ENCODE results near the gene ZNF682.

ZNF682 gene

DNA sequence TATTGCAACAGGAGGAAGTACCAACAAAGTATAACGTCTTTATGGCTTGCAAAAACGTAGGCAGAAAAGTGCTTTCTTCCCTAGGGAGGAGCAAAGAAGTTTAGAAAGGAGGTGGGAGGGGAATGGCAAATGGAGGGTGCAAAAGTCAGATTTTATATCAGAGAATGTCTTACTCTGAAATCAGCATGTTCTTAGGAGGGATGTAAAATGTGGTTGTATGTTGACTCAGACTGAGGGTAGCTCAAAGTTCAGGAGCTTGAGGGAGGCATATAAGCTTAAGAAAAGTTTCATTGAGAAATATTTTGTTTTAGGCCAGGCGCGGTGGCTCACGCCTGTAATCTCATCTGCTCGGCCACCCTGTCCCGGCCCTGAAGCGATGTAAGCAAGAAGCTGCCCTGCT is 40.2 kb upstream of the ZNF682 start:
- H2BK12ac ChIP-seq (ENCODE audit: low read length in 2 of 2): no peak overlapping the region
- H3K4me2 ChIP-seq (ENCODE audit: low read length, poor library complexity, severe bottlenecking): no peak overlapping the region
- no peak overlapping the region for H3K14ac ChIP-seq (ENCODE audit: low read length in 2 of 2)
- H2AFZ ChIP-seq (ENCODE audit: low read depth, low read length): no peak overlapping the region
- H3K36me3 ChIP-seq (ENCODE audit: control insufficient read depth in 1 of 2, insufficient read depth in 2 of 2, low read depth in 1 of 2, low read length in 2 of 2): peaks cover 0 to 4% of the 10 kb centered on the region in 2 experiments
- no peak overlapping the region for H4K8ac ChIP-seq (ENCODE audit: low read length)
- peak overlapping the region; percentile 79 for H3K9ac ChIP-seq (ENCODE audit: low read length)
- no peak overlapping the region for H3K4ac ChIP-seq (ENCODE audit: low read depth in 1 of 2, low read length in 2 of 2)
- no peak overlapping the region for H2BK15ac ChIP-seq (ENCODE audit: low read depth, poor library complexity, severe bottlenecking)
- no peak overlapping the region for H2BK5ac ChIP-seq (ENCODE audit: low read depth, low read length, poor library complexity, severe bottlenecking)
- peaks cover 23% of the 10 kb centered on the region for H3K9me3 ChIP-seq (ENCODE audit: control insufficient read depth, low read length)
- H3K79me1 ChIP-seq (replicated peaks; ENCODE audit: low read length, poor library complexity, severe bottlenecking): peaks cover 24% of the 10 kb centered on the region
- no peak overlapping the region for H4K91ac ChIP-seq (ENCODE audit: low read length)
- H3K18ac ChIP-seq (ENCODE audit: low read depth in 1 of 2, low read length in 2 of 2): no peak overlapping the region
- no peak overlapping the region for H3K27ac ChIP-seq (ENCODE audit: low read length, poor library complexity, severe bottlenecking)
- no peak overlapping the region for H2AK5ac ChIP-seq (ENCODE audit: low read length, severe bottlenecking)
- no peaks in the 10 kb centered on the region for H3K27me3 ChIP-seq (ENCODE audit: control insufficient read depth in 1 of 2, insufficient read depth in 1 of 2, low read length in 2 of 2)
- WGBS: 50% methylated on average over 8 of the region's 8 CpGs
- H3K4me1 ChIP-seq (ENCODE audit: control insufficient read depth, insufficient read depth, low read depth, low read length): peaks cover 4% of the 10 kb centered on the region
- no peak overlapping the region for H3K23ac ChIP-seq (ENCODE audit: low read length in 2 of 2)
- H2BK120ac ChIP-seq (ENCODE audit: low read depth, low read length): no peak overlapping the region
- H3K4me3 ChIP-seq (ENCODE audit: insufficient read depth in 1 of 2, low read depth in 1 of 2, low read length in 2 of 2): no peak overlapping the region
- DNase-seq: peak; percentile 2

- no peak overlapping the region for H3K4ac ChIP-seq (ENCODE audit: low read depth in 1 of 2, low read length in 2 of 2)
- H2BK12ac ChIP-seq (ENCODE audit: low read length in 2 of 2): no peak overlapping the region
- H3K36me3 ChIP-seq (ENCODE audit: control insufficient read depth in 1 of 2, insufficient read depth in 2 of 2, low read depth in 1 of 2, low read length in 2 of 2): peaks cover 0 to 4% of the 10 kb centered on the region in 2 experiments
- H2BK15ac ChIP-seq (ENCODE audit: low read depth, poor library complexity, severe bottlenecking): no peak overlapping the region
- peaks cover 22% of the 10 kb centered on the region for H3K9me3 ChIP-seq (ENCODE audit: control insufficient read depth, low read length)
- no peak overlapping the region for H2BK5ac ChIP-seq (ENCODE audit: low read depth, low read length, poor library complexity, severe bottlenecking)
- H2BK120ac ChIP-seq (ENCODE audit: low read depth, low read length): no peak overlapping the region
- H3K27me3 ChIP-seq (ENCODE audit: control insufficient read depth in 1 of 2, insufficient read depth in 1 of 2, low read length in 2 of 2): no peaks in the 10 kb centered on the region
- H3K4me2 ChIP-seq (ENCODE audit: low read length, poor library complexity, severe bottlenecking): peak overlapping the region; percentile 79
- peak overlapping the region in 1 of 2 experiments; percentile 19 for H3K18ac ChIP-seq (ENCODE audit: low read depth in 1 of 2, low read length in 2 of 2)
- H3K9ac ChIP-seq (ENCODE audit: low read length): peak overlapping the region; percentile 79
- no peak overlapping the region for H2AFZ ChIP-seq (ENCODE audit: low read depth, low read length)
- peak; percentile 48 for DNase-seq
- 1% methylated on average over 17 of the region's 19 CpGs for WGBS
- no peak overlapping the region for H3K27ac ChIP-seq (ENCODE audit: low read length, poor library complexity, severe bottlenecking)
- H3K23ac ChIP-seq (ENCODE audit: low read length in 2 of 2): no peak overlapping the region
- H4K8ac ChIP-seq (ENCODE audit: low read length): no peak overlapping the region
- H3K14ac ChIP-seq (ENCODE audit: low read length in 2 of 2): no peak overlapping the region
- H3K4me3 ChIP-seq (ENCODE audit: insufficient read depth in 1 of 2, low read depth in 1 of 2, low read length in 2 of 2): peak overlapping the region; percentile 53 to 73
- no peak overlapping the region for H2AK5ac ChIP-seq (ENCODE audit: low read length, severe bottlenecking)
- peaks cover 4% of the 10 kb centered on the region for H3K4me1 ChIP-seq (ENCODE audit: control insufficient read depth, insufficient read depth, low read depth, low read length)
- no peak overlapping the region for H4K91ac ChIP-seq (ENCODE audit: low read length)
- H3K79me1 ChIP-seq (replicated peaks; ENCODE audit: low read length, poor library complexity, severe bottlenecking): peaks cover 22% of the 10 kb centered on the region
These were observed 39.3 kb upstream of the ZNF682 start for GRCh38 chr19:20078581-20079031.

DNA sequence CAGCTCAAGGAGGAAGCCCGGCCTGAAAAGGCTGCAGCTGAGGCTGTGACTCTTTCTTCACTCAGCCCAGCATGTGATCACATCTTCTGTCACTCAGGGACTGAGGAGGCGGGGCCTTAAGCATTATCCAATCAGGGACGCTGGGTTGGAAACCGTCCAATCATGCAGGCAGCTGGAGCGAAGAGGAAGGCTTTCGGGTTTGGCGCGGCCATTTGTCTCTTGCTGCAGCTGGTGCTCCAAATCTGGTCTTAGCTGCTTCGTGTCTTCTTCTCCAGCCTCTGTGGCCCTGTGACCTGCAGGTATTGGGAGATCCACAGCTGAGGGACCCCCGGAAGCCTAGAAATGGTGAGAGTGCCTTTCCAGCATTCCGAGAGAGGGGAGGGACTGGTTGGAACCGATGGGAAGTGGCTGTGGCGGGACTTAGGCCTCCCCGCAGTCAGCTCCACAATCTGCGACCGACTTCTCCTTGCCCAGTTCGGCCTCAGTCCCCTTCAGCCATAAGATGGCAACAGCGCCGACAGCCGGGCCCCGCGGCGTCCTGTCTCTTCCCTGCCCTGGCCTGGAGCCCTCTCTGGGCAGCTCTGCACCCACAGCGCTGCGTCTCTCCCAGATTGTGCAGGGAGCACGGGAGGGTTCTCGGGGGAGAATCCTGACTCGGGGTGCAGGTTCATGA is 38.6 kb upstream of the ZNF682 start, which contains the start of gene ZNF90:
Gene ZNF90, plus strand, starts transcription at position 210 of the 673 bp plus-strand sequence. Its CDS starts 133 bp downstream, at position 343.
- Histone ChIP-seq H3K36me3 (ENCODE audit: control insufficient read depth in 1 of 2, insufficient read depth in 2 of 2, low read depth in 1 of 2, low read length in 2 of 2) (peaks cover 0 to 4% of the 10 kb centered on the region in 2 experiments), H3K18ac (ENCODE audit: low read depth in 1 of 2, low read length in 2 of 2) (peak within 1 kb of the TSS in 1 of 2 experiments; percentile 19), H3K4me2 (ENCODE audit: low read length, poor library complexity, severe bottlenecking) (peak within 1 kb of the TSS; percentile 79), H4K91ac (ENCODE audit: low read length) (no peak within 1 kb of the TSS), H3K27ac (ENCODE audit: low read length, poor library complexity, severe bottlenecking) (no peak within 1 kb of the TSS), H2AK5ac (ENCODE audit: low read length, severe bottlenecking) (no peak within 1 kb of the TSS), H3K14ac (ENCODE audit: low read length in 2 of 2) (no peak within 1 kb of the TSS), H3K9me3 (ENCODE audit: control insufficient read depth, low read length) (peaks cover 23% of the 10 kb centered on the region), H3K4me3 (ENCODE audit: insufficient read depth in 1 of 2, low read depth in 1 of 2, low read length in 2 of 2) (peak within 1 kb of the TSS; percentile 53 to 73), H3K4ac (ENCODE audit: low read depth in 1 of 2, low read length in 2 of 2) (no peak within 1 kb of the TSS), H3K4me1 (ENCODE audit: control insufficient read depth, insufficient read depth, low read depth, low read length) (peaks cover 4% of the 10 kb centered on the region), H2BK120ac (ENCODE audit: low read depth, low read length) (no peak within 1 kb of the TSS), H2BK15ac (ENCODE audit: low read depth, poor library complexity, severe bottlenecking) (no peak within 1 kb of the TSS), H3K9ac (ENCODE audit: low read length) (peak within 1 kb of the TSS; percentile 79), H2BK5ac (ENCODE audit: low read depth, low read length, poor library complexity, severe bottlenecking) (no peak within 1 kb of the TSS), H3K23ac (ENCODE audit: low read length in 2 of 2) (no peak within 1 kb of the TSS), H2AFZ (ENCODE audit: low read depth, low read length) (peak within 1 kb of the TSS; percentile 62), H4K8ac (ENCODE audit: low read length) (no peak within 1 kb of the TSS), H3K79me1 (replicated peaks; ENCODE audit: low read length, poor library complexity, severe bottlenecking) (peaks cover 18% of the 10 kb centered on the region), H3K27me3 (ENCODE audit: control insufficient read depth in 1 of 2, insufficient read depth in 1 of 2, low read length in 2 of 2) (no peaks in the 10 kb centered on the region), H2BK12ac (ENCODE audit: low read length in 2 of 2) (no peak within 1 kb of the TSS)
- peak; percentile 95 for DNase-seq
- under 1% methylated on average over 28 of the region's 28 CpGs for WGBS

DNA sequence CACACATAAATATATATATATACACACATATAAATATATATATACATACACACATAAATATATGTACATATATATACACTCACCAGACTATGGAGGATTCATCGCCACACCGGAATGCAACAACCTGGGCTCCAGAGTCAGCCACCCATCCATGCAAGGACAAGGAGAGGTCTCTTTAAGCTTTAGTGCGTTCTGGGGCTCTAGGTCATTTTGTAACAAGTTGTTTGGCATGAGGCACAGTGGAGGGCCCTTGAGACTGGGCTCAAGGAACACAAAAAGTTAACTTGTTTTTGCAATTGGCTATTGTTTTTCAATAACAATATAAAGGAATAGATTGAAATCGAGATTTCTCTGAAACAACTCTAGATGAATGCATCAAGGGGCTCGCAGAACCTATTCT is 33.6 kb upstream of the ZNF682 start:
- Histone ChIP-seq H3K27ac (ENCODE audit: low read length, poor library complexity, severe bottlenecking) (no peak overlapping the region), H3K14ac (ENCODE audit: low read length in 2 of 2) (no peak overlapping the region), H3K4ac (ENCODE audit: low read depth in 1 of 2, low read length in 2 of 2) (no peak overlapping the region), H2BK12ac (ENCODE audit: low read length in 2 of 2) (no peak overlapping the region), H3K23ac (ENCODE audit: low read length in 2 of 2) (no peak overlapping the region), H2BK15ac (ENCODE audit: low read depth, poor library complexity, severe bottlenecking) (no peak overlapping the region), H3K27me3 (ENCODE audit: control insufficient read depth in 1 of 2, insufficient read depth in 1 of 2, low read length in 2 of 2) (no peaks in the 10 kb centered on the region), H2AK5ac (ENCODE audit: low read length, severe bottlenecking) (no peak overlapping the region), H3K4me2 (ENCODE audit: low read length, poor library complexity, severe bottlenecking) (no peak overlapping the region), H2BK5ac (ENCODE audit: low read depth, low read length, poor library complexity, severe bottlenecking) (no peak overlapping the region), H3K18ac (ENCODE audit: low read depth in 1 of 2, low read length in 2 of 2) (no peak overlapping the region), H3K79me1 (replicated peaks; ENCODE audit: low read length, poor library complexity, severe bottlenecking) (no peaks in the 10 kb centered on the region), H4K91ac (ENCODE audit: low read length) (no peak overlapping the region), H4K8ac (ENCODE audit: low read length) (no peak overlapping the region), H3K4me1 (ENCODE audit: control insufficient read depth, insufficient read depth, low read depth, low read length) (peaks cover under 1% of the 10 kb centered on the region), H3K9ac (ENCODE audit: low read length) (no peak overlapping the region), H3K36me3 (ENCODE audit: control insufficient read depth in 1 of 2, insufficient read depth in 2 of 2, low read depth in 1 of 2, low read length in 2 of 2) (no peaks in the 10 kb centered on the region), H2AFZ (ENCODE audit: low read depth, low read length) (no peak overlapping the region), H3K4me3 (ENCODE audit: insufficient read depth in 1 of 2, low read depth in 1 of 2, low read length in 2 of 2) (no peak overlapping the region), H2BK120ac (ENCODE audit: low read depth, low read length) (no peak overlapping the region), H3K9me3 (ENCODE audit: control insufficient read depth, low read length) (peaks cover 37% of the 10 kb centered on the region)
- 90% methylated on average over 3 of the region's 5 CpGs for WGBS
- no peak for DNase-seq

Measured in mesenchymal stem cell (in vitro differentiated cells and primary cell).